NCI-H1092 treated with DMSO at 0.1 percent for 48 hours (cell line): ENCODE measurements around the gene RBM5.

Source experiments
- DNase-seq: peaks from one replicate; lab custom pipeline; 2025; lab: John Stamatoyannopoulos, UW

Gene RBM5

GRCh38 chr3:50160561-50160983 lies 71.9 kb downstream of the RBM5 start:
- DNase-seq: no peak

- no peak for DNase-seq
Measured at GRCh38 chr3:50161320-50161719, 72.6 kb downstream of the RBM5 start.

- peak; percentile 5 for DNase-seq
Measured at GRCh38 chr3:50162034-50162883, 73.5 kb downstream of the RBM5 start.

- no peak for DNase-seq
Measured at GRCh38 chr3:50163572-50164455, 75.1 kb downstream of the RBM5 start.

GRCh38 chr3:50164481-50164880 lies 75.8 kb downstream of the RBM5 start:
- no peak for DNase-seq

GRCh38 chr3:50164984-50165909 lies 76.5 kb downstream of the RBM5 start:
- DNase-seq: no peak

GRCh38 chr3:50165910-50166538 lies 77.3 kb downstream of the RBM5 start:
- DNase-seq: no peak

- DNase-seq: no peak
Measured at GRCh38 chr3:50166620-50167019, 77.9 kb downstream of the RBM5 start.

- DNase-seq: no peak
Measured at GRCh38 chr3:50167069-50167840, 78.5 kb downstream of the RBM5 start.

- DNase-seq: no peak
Measured at GRCh38 chr3:50167841-50168209, 79.1 kb downstream of the RBM5 start.

GRCh38 chr3:50168388-50168787 lies 79.7 kb downstream of the RBM5 start:
- no peak for DNase-seq
